ENCODE results near the gene IKZF2. TPM values are rescaled to one million over a fixed set of nuclear protein-coding genes. Genes with fewer than 3 reads are reported as not detected.

IKZF2 gene
- polyA plus RNA-seq, 1 experiment: 7.1 TPM

- POLR2A ChIA-PET: no interaction called here
- DNase-seq (ENCODE audit: low read depth, low spot score): no peak
- H3K27ac ChIP-seq (ENCODE audit: low read depth, low read length): no peak overlapping the region
- no peaks in the 10 kb centered on the region for H3K9me3 ChIP-seq (ENCODE audit: control insufficient read depth, insufficient read depth, low read length)
- TF ChIP-seq CTCF (IDR thresholded peaks at IDR 0.05; ENCODE audit: low read depth, low read length): no peak
- H3K27me3 ChIP-seq (ENCODE audit: control insufficient read depth, insufficient read depth, low read length): no peaks in the 10 kb centered on the region
- no peak overlapping the region for H3K4me3 ChIP-seq (ENCODE audit: low read depth, low read length)
- CTCF ChIA-PET: interaction anchor here (0.6 kb wide), 1 partner anchor 1430 kb away, joined by 3 read pairs; no protein-coding TSS in a partner anchor
Measured at GRCh38 chr2:213175673-213176247, 24.3 kb upstream of the IKZF2 start.

- Histone ChIP-seq H3K9me3 (ENCODE audit: control insufficient read depth, insufficient read depth, low read length) (no peaks in the 10 kb centered on the region), H3K27ac (ENCODE audit: low read depth, low read length) (no peak overlapping the region), H3K27me3 (ENCODE audit: control insufficient read depth, insufficient read depth, low read length) (no peaks in the 10 kb centered on the region), H3K4me3 (ENCODE audit: low read depth, low read length) (no peak overlapping the region)
- CTCF ChIA-PET: interaction anchor here (1.3 to 2.4 kb wide), 3 partner anchors 11 to 280 kb away, joined by 4 to 6 read pairs (median 5); no protein-coding TSS in a partner anchor
- DNase-seq (ENCODE audit: low read depth, low spot score): no peak
- no peak for TF ChIP-seq CTCF (IDR thresholded peaks at IDR 0.05; ENCODE audit: low read depth, low read length)
- POLR2A ChIA-PET: no interaction called here
Measured at GRCh38 chr2:213172641-213173040, 21.2 kb upstream of the IKZF2 start.

- DNase-seq (ENCODE audit: low read depth, low spot score): no peak
- Histone ChIP-seq H3K27me3 (ENCODE audit: control insufficient read depth, insufficient read depth, low read length) (no peaks in the 10 kb centered on the region), H3K9me3 (ENCODE audit: control insufficient read depth, insufficient read depth, low read length) (no peaks in the 10 kb centered on the region), H3K27ac (ENCODE audit: low read depth, low read length) (no peak overlapping the region), H3K4me3 (ENCODE audit: low read depth, low read length) (no peak overlapping the region)
- no peak for TF ChIP-seq CTCF (IDR thresholded peaks at IDR 0.05; ENCODE audit: low read depth, low read length)
- POLR2A ChIA-PET: no interaction called here
- CTCF ChIA-PET: interaction anchor here (0.7 kb wide), 1 partner anchor 12 kb away, joined by 3 read pairs; no protein-coding TSS in a partner anchor
Measured at GRCh38 chr2:213171147-213171546, 19.7 kb upstream of the IKZF2 start.

GRCh38 chr2:213167271-213167930 is 16.0 kb upstream of the IKZF2 start:
- no peaks in the 10 kb centered on the region for H3K27me3 ChIP-seq (ENCODE audit: control insufficient read depth, insufficient read depth, low read length)
- DNase-seq (ENCODE audit: low read depth, low spot score): no peak
- ChIA-PET CTCF (no interaction called here), POLR2A (no interaction called here)
- H3K27ac ChIP-seq (ENCODE audit: low read depth, low read length): no peak overlapping the region
- no peak overlapping the region for H3K4me3 ChIP-seq (ENCODE audit: low read depth, low read length)
- TF ChIP-seq CTCF (IDR thresholded peaks at IDR 0.05; ENCODE audit: low read depth, low read length): no peak
- H3K9me3 ChIP-seq (ENCODE audit: control insufficient read depth, insufficient read depth, low read length): no peaks in the 10 kb centered on the region

GRCh38 chr2:213166109-213166508 is 14.7 kb upstream of the IKZF2 start:
- ChIA-PET POLR2A (no interaction called here), CTCF (interaction anchor here (1.6 kb wide), 1 partner anchor 11 kb away, joined by 4 read pairs; no protein-coding TSS in a partner anchor)
- H3K4me3 ChIP-seq (ENCODE audit: low read depth, low read length): no peak overlapping the region
- no peaks in the 10 kb centered on the region for H3K9me3 ChIP-seq (ENCODE audit: control insufficient read depth, insufficient read depth, low read length)
- DNase-seq (ENCODE audit: low read depth, low spot score): no peak
- no peak overlapping the region for H3K27ac ChIP-seq (ENCODE audit: low read depth, low read length)
- H3K27me3 ChIP-seq (ENCODE audit: control insufficient read depth, insufficient read depth, low read length): no peaks in the 10 kb centered on the region
- no peak for TF ChIP-seq CTCF (IDR thresholded peaks at IDR 0.05; ENCODE audit: low read depth, low read length)

Data from AG04450 (cell line).